ENCODE results near the gene PANK1.
"Not testable (repeated sequence)": the region's sequence is repeated elsewhere in the genome, so short reads cannot be mapped to it uniquely, and the experiment has no call there.

The PANK1 gene

GRCh38 chr10:89651916-89652573, 7.0 kb upstream of the PANK1 start:
- no peak for DNase-seq (ENCODE audit: low read depth in 2 of 2)

GRCh38 chr10:89651205-89651915, 6.3 kb upstream of the PANK1 start:
- no peak for DNase-seq (ENCODE audit: low read depth in 2 of 2)

- DNase-seq (ENCODE audit: low read depth in 2 of 2): no peak
These were observed 4.0 kb upstream of the PANK1 start for GRCh38 chr10:89649051-89649450.

DNA sequence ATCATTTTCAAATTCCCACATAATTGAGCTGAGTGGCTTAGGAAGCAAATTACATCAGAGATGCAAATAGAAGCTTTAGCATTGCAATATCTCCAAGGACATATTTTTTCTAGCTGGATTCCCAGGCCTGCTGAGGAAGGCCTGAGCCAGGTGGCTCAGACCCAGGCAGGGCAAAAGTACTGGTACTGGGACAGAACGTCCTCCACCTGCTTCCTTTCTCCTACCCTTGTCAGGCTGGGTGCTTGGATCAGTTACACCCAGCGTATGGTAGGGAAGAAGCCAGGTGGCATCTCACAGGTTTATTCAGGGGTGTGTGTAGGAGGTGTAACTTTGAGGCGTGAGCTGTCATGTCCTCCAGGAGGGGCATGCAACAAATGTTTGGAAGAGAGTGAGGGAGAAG, 3.0 kb upstream of the PANK1 start:
- no peak for DNase-seq (ENCODE audit: low read depth in 2 of 2)

GRCh38 chr10:89646889-89647657, 2.0 kb upstream of the PANK1 start:
- DNase-seq (ENCODE audit: low read depth in 2 of 2): no peak

- DNase-seq (ENCODE audit: low read depth in 2 of 2): no peak
These were observed 715 bp upstream of the PANK1 start for GRCh38 chr10:89645742-89646172.

DNA sequence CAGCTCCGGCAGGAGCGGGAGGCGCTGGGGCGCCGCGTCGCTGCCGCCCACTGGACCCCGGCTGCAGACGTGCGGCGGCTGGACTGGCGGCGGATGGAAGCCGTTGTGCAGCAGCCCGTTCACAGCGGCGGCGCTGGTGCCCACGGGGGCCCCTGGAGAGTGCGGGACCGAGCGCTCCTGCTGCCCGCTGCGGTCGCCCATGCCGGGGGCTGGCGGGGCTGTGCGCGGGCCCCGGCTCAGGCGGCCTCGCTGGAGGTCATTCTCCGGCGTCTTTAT, 413 bp downstream of the PANK1 start:
- DNase-seq (ENCODE audit: low read depth in 2 of 2): no peak

GRCh38 chr10:89643812-89644690, 991 bp downstream of the PANK1 start:
- peak; percentile 39 to 62 for DNase-seq (ENCODE audit: low read depth in 2 of 2)

DNA sequence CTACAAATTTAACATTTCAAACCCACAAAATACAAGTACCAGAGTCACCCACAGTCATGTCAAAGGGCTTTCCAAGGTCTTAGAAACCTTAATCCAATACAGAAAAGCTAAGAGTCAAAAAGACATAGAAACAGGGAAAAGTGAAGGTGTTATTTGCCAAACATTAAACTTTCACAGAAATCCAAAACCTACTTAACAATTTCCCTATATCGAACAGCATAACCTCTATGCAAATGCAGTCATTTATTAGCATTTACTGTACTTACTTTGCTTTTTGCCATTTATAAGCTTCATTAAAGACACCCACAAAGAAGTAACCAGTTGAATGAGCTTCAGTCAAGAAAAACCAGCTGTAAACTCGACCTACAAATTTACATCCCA, 1.6 kb downstream of the PANK1 start:
- DNase-seq (ENCODE audit: low read depth in 2 of 2): no peak

GRCh38 chr10:89642193-89642592, 2.8 kb downstream of the PANK1 start:
- DNase-seq (ENCODE audit: low read depth in 2 of 2): no peak

DNA sequence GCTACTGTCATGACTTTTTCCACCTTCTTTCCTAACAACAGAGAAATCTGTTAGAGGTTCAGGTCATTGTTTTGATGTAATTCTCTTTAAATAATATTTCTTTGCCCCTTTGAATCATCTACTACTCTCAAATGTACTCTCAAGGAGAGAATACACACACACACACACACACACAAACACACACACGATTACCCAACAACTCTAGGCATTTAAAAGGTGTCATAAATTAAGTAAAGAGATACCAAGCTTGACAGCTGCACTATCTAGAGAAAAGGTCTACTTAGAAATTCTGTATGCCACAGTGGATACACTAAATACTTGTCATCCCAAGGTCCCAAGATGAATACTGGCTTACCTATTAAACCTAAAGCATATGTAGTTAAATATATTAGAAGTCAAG, 4.8 kb downstream of the PANK1 start:
- no peak for DNase-seq (ENCODE audit: low read depth in 2 of 2)

- no peak for DNase-seq (ENCODE audit: low read depth in 2 of 2)
These were observed 5.7 kb downstream of the PANK1 start for GRCh38 chr10:89639326-89639725.

DNA sequence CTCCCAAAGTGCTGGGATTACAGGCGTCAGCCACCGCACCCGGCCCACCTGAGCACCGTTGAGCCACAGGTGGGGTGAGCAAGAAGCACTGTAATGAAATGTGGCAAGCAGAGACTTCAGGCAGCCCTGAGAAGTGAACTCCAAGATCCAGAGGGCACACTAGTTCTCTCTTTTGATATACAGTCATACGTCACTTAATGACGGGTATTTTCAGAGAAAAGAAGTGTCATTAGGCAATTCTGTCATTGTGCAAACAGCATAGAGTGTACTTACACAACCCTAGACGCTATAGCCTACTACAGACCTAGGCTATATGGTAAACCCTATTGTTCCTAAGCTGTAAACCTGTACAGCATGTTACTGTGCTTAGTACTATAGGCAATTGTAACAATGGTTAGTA, 7.9 kb downstream of the PANK1 start:
- no peak for DNase-seq (ENCODE audit: low read depth in 2 of 2)

GRCh38 chr10:89634637-89635036, 10.4 kb downstream of the PANK1 start:
- DNase-seq (ENCODE audit: low read depth in 2 of 2): no peak

- DNase-seq (ENCODE audit: low read depth in 2 of 2): no peak
These were observed 11.6 kb downstream of the PANK1 start for GRCh38 chr10:89633484-89633883.

GRCh38 chr10:89632824-89633223, 12.2 kb downstream of the PANK1 start:
- DNase-seq (ENCODE audit: low read depth in 2 of 2): no peak

DNA sequence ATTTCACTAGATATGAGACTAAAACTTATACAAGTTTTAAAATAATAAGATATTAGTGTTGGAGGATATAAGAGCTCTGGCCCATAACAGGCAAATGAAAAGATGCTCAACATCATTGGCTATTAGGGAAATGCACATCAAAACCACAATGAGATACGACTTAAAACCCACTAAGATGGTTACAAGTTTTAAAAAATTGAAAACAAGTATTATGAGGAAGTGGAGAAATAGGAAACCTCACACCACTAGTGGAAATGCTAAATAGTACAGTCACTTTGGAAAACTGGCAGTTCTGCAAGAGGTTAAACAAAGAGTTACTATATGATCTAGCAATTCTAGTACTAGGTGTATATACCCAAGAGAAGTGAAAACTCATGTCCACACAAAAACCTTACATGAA, 17.2 kb downstream of the PANK1 start:
- DNase-seq (ENCODE audit: low read depth in 2 of 2): no peak

- DNase-seq (ENCODE audit: low read depth in 2 of 2): no peak
These were observed 19.8 kb downstream of the PANK1 start for GRCh38 chr10:89625041-89625765.

DNA sequence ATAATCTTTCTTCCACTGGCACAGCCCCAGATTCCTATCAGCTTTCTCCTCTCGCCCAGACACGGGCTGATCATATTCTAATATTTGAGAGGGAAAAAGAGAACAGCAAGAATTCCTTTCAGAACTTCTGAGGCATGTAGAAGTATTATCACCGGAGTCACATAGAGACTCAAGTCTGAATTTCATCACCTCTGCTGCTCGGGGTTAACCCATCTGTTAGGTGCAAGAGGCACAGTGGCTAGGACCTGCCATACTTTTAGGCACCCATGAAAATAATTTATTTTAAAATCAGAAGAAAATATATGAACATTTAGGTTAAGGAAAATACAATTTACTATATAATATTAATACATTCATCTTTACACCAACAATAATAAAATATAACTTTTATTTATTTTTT, 21.0 kb downstream of the PANK1 start:
- DNase-seq (ENCODE audit: low read depth in 2 of 2): no peak

DNA sequence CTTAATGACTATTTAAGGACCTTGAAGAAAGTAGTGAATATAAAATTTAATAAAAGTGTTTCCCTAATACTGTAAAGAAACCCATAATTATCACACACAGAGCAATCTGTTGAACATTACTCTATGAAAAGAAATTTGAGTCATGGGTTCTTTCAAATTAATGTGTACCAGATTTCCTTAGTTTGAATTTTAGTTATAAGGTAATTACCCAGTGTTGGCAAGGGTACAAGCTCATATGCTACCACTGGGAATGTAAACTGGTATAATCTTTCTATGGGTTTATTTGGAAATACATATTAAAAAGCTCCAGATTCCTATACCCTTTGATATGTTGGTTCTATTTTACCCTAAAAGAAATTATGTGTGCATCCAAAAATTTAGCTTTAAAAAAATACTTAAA, 22.9 kb downstream of the PANK1 start:
- no peak for DNase-seq (ENCODE audit: low read depth in 2 of 2)

DNA sequence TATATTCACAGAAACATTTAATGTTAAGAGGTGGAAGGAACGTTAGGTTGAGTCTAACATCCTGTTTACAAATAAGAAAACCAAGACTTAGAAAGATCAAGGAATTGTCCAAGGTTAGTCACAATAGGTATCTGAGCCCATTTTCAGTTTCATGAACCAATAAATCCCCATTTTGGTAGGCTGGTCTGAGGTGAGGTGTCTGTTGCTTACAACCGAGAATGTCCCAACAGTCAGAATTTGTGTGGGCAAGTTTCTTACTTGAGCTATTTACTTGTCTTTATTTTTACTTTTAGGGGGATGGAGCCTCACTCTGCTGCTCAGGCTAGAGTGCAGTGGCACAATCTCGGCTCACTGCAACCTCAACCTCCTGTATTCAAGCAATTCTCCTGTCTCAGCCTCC, 23.6 kb downstream of the PANK1 start:
- no peak for DNase-seq (ENCODE audit: low read depth in 2 of 2)

DNA sequence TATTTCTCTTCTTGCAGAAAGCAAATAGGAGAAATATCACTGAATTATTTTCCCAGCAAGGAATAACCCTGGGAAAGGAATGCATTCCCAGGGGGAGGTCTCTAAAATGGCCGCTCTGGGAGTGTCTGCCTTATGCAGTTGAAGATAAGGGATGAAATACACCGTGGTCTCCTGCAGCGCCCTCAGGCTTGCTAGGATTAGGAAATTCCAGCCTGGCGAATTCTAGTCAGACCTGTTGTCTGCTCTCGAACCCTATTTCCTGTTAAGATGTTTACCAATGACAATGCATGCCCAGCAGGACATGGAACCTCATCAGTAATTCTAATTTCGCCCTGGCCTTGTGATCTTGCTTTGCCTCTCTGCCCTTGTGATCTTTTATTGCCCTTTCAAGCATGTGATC, 24.7 kb downstream of the PANK1 start:
- DNase-seq (ENCODE audit: low read depth in 2 of 2): not testable (repeated sequence)
